Stimulated activated CD4-positive, alpha-beta T cell treated with anti-CD3 and anti-CD28 coated beads, Interleukin-4, amount 100 ng/mL, for 24 hours (primary cell): ENCODE measurements around the gene MAGEF1.

Experiments
- DNase-seq: peaks from one replicate; pipeline ENCODE4 v3.0.0-alpha.2; 2020

The MAGEF1 gene

GRCh38 chr3:184662187-184662586 lies 49.7 kb downstream of the MAGEF1 start:
- DNase-seq = no peak

GRCh38 chr3:184660931-184661330 lies 50.9 kb downstream of the MAGEF1 start:
- no peak for DNase-seq
